ENCODE data around the gene MYRIP.

Gene MYRIP

DNA sequence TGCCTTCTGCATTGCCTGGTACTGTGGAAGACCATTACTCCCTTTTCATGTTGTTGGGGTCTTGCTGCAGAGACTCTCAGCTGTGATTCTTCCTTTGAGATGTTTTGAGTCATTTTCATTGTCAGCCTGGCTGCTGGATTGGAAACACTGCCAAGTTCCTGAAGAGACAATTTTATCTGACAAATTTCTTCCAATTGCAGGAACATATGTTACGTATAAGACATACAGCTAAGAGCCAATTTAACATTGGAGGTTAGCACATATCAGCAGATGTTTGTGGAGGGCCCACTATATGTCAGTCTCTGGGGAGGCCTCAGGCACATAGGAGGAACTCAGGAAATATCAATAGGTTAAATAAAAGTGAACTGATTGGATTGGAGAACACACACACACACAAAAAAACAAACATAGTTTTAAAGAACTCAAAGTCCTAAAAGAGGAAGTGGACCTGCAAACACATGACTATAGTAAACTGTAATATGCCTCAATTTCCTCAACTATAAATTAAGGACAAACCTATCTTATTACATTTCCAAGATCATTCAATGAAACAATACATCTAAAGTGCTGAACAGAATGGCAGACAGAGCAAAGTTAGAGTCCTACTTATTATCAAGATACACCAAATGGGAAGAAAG is 172.3 kb downstream of the MYRIP start:
- TF ChIP-seq ZFX (IDR thresholded peaks at IDR 0.05) (no peak), CTCF (conservative IDR thresholded peaks at IDR 0.05) (no peak)
- peak overlapping the region; percentile 36; the same call in 1 of the 2 replicates for H3K27ac ChIP-seq

- H3K27ac ChIP-seq: peak overlapping the region; percentile 73; the same call in 1 of the 2 replicates
- TF ChIP-seq ZFX (IDR thresholded peaks at IDR 0.05) (no peak), CTCF (conservative IDR thresholded peaks at IDR 0.05) (no peak)
Measured at GRCh38 chr3:39982665-39983357, 173.4 kb downstream of the MYRIP start.

- H3K27ac ChIP-seq: peak overlapping the region; percentile 15
- TF ChIP-seq CTCF (conservative IDR thresholded peaks at IDR 0.05) (no peak), ZFX (IDR thresholded peaks at IDR 0.05) (no peak)
Measured at GRCh38 chr3:39989746-39990145, 180.3 kb downstream of the MYRIP start.

- TF ChIP-seq ZFX (IDR thresholded peaks at IDR 0.05): no peak
- peak; percentile 74 for TF ChIP-seq CTCF (conservative IDR thresholded peaks at IDR 0.05)
- H3K27ac ChIP-seq: no peak overlapping the region
Measured at GRCh38 chr3:39990532-39990931, 181.1 kb downstream of the MYRIP start.

DNA sequence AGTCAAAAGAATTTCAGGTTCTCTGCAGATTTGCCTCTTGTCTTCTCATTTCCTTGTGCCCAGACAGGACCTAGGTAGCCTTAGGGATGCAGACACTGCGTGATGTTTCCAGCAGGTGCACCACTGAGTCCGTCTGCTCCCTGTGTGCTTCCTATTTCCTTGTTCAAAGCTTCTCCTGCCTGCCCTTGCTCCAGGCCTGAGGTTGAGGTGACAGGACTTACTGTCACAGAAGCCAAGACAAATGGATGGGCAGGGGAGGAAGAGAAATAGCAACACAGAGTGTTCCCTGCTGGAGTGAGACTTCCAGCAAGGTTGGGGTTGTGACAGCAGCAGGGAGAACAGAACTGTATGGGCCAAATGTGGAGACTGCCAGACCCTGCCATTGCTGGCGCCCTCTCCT is 199.4 kb downstream of the MYRIP start:
- TF ChIP-seq CTCF (conservative IDR thresholded peaks at IDR 0.05) (no peak), ZFX (IDR thresholded peaks at IDR 0.05) (no peak)
- H3K27ac ChIP-seq: no peak overlapping the region

DNA sequence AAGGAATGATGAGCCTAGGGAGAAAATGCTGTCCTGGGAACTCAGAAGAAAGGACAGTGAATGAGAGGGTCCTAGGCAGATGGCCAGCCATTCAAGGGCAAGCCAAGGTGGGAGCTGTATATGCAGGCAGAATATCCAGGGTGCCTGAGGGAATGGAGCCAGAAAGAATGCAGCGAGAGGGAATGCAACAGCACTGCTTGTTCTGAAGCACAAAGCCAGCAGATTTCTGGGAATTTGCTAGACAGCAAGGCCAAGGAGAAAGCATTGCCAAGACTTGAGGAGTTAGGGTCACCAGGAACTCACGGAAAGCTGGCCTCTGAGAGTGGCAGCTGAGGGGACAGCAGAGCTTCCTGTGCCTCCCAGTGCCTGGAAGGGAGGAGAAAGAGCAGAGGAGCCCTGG is 200.6 kb downstream of the MYRIP start:
- TF ChIP-seq CTCF (conservative IDR thresholded peaks at IDR 0.05) (no peak), ZFX (IDR thresholded peaks at IDR 0.05) (no peak)
- H3K27ac ChIP-seq: no peak overlapping the region

GRCh38 chr3:40012381-40012780 is 203.0 kb downstream of the MYRIP start:
- TF ChIP-seq CTCF (conservative IDR thresholded peaks at IDR 0.05) (no peak), ZFX (IDR thresholded peaks at IDR 0.05) (no peak)

More at GRCh38 chr3:40012381-40012780, 203.0 kb downstream of the MYRIP start:
- no peak overlapping the region for H3K27ac ChIP-seq

Data from C4-2B (cell line).